Vagina (tissue), 2 donors: Measurements from ENCODE around the gene EIF4E1B. TPM values are rescaled to one million over a fixed set of nuclear protein-coding genes. Genes with fewer than 3 reads are reported as not detected.

Experiments
- DNase-seq, 2 donors: peaks; one replicate each; pipeline ENCODE4 v3.0.0-alpha.2; 2017; ENCODE audit errors: extremely low spot score in 2 of 2
- H3K27ac ChIP-seq: fragments of 200-600 bp; sonication (generic); one replicate; pipeline ENCODE4 v1.5.1; 2019
- H3K27me3 ChIP-seq: fragments of 200-600 bp; sonication (generic); one replicate; pipeline ENCODE4 v1.5.1; 2019
- H3K36me3 ChIP-seq, 2 donors: fragments of 200-600 bp; sonication (generic); one replicate each; pipeline ENCODE4 v1.5.1; 2017 to 2019
- H3K4me1 ChIP-seq: fragments of 200-600 bp; sonication (generic); one replicate; pipeline ENCODE4 v1.5.1; 2019
- H3K4me3 ChIP-seq, 2 donors: fragments of 200-600 bp; sonication (generic); 1 replicate in 1 of 2; 2 replicates in 1 of 2; pipeline ENCODE4 v1.5.1; 2016 to 2019
- H3K9me3 ChIP-seq: fragments of 200-600 bp; sonication (generic); one replicate; pipeline ENCODE4 v1.5.1; 2019
- POLR2A ChIP-seq, 2 donors: fragments of 450-650 bp; IDR thresholded peaks; one replicate each; pipeline ENCODE4 v1.6.1; 2017; ENCODE audit warnings: antibody characterized with exemption in 2 of 2, mild to moderate bottlenecking in 2 of 2, moderate library complexity in 2 of 2
- POLR2AphosphoS5 ChIP-seq, 2 donors: sonication (generic); formaldehyde crosslinking; IDR thresholded peaks; one replicate each; pipeline ENCODE4 v1.9.0; 2017; ENCODE audit warnings: antibody characterized with exemption in 2 of 2, mild to moderate bottlenecking in 2 of 2, low read depth in 1 of 2; ENCODE audit not compliant: insufficient read depth in 1 of 2
- intact Hi-C: fragments of 100-400 bp; cut with DNase I; formaldehyde crosslinking; loops from one replicate; pipeline ENCODE4 v1.15.1; 2023
- total RNA-seq: library from RNA; depleted of rRNA; stranded (reverse); fragments of >200 nt; gene quantifications from one replicate; pipeline ENCODE4 v1.2.3, GENCODE V29; 2016
- TF ChIP-seq, protein P1 (sequence below), 3 experiments: fragments of 450-650 bp in 2 of 3; fragments of 200-600 bp in 1 of 3; sonication (generic) in 1 of 3; IDR thresholded peaks; one replicate each; pipeline ENCODE4 v1.5.1; 2017 to 2019; ENCODE audit warnings: antibody characterized with exemption in 3 of 3, mild to moderate bottlenecking in 2 of 3, moderate library complexity in 2 of 3

The EIF4E1B gene
- total RNA-seq, 1 donor from 2014 or later: not detected

DNA sequence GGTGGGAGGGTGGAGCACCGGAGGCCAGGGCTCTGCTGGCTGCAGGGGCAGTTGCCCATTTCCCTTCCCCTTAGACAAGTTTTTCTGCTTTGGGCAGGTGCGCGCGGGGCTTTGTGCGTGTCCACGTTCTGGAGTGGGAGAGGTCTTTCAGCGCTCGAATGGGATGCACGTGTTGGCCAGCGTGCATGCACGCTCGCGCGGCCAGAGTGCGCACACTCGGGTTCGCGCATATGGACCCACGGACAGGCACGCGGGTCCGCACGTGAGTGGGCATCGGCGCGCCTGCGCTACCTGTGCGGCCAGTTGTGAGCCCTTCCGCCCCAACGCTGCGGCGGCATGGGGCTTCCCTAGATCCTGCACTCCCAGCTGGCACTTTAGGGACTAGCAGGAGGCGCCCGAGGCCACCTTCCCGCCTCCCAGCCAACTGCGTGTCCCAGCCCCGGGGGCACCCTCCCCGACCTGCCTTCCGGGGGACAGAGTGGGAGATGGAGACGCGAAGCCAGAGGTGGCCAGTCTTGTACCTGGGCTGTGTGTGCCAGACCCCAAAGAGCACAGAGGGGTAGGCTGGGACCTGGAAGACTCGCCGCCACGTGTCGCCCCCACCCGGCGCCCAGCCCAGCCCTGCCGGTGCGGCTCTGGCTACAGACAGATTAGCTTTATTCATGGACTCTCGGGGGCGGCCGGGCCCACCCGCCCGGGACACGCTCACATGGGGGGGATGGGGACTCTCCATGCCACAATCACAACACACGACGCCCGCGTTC, 10.7 kb upstream of the EIF4E1B start:
- no peak for DNase-seq
- H3K4me3 ChIP-seq: no peak overlapping the region
- intact Hi-C loops: no loop called here
- TF ChIP-seq POLR2A (IDR thresholded peaks at IDR 0.05) (no peak), POLR2AphosphoS5 (IDR thresholded peaks at IDR 0.05; ENCODE audit: insufficient read depth in 1 of 2, low read depth in 1 of 2) (no peak)
- TF ChIP-seq, protein P1, sequence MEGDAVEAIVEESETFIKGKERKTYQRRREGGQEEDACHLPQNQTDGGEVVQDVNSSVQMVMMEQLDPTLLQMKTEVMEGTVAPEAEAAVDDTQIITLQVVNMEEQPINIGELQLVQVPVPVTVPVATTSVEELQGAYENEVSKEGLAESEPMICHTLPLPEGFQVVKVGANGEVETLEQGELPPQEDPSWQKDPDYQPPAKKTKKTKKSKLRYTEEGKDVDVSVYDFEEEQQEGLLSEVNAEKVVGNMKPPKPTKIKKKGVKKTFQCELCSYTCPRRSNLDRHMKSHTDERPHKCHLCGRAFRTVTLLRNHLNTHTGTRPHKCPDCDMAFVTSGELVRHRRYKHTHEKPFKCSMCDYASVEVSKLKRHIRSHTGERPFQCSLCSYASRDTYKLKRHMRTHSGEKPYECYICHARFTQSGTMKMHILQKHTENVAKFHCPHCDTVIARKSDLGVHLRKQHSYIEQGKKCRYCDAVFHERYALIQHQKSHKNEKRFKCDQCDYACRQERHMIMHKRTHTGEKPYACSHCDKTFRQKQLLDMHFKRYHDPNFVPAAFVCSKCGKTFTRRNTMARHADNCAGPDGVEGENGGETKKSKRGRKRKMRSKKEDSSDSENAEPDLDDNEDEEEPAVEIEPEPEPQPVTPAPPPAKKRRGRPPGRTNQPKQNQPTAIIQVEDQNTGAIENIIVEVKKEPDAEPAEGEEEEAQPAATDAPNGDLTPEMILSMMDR (IDR thresholded peaks at IDR 0.05): no peak
- peaks cover 18% of the 10 kb centered on the region for H3K4me1 ChIP-seq
- H3K9me3 ChIP-seq: no peaks in the 10 kb centered on the region
- peaks cover 19% of the 10 kb centered on the region for H3K27me3 ChIP-seq
- no peaks in the 10 kb centered on the region for H3K36me3 ChIP-seq
- H3K27ac ChIP-seq: no peak overlapping the region

DNA sequence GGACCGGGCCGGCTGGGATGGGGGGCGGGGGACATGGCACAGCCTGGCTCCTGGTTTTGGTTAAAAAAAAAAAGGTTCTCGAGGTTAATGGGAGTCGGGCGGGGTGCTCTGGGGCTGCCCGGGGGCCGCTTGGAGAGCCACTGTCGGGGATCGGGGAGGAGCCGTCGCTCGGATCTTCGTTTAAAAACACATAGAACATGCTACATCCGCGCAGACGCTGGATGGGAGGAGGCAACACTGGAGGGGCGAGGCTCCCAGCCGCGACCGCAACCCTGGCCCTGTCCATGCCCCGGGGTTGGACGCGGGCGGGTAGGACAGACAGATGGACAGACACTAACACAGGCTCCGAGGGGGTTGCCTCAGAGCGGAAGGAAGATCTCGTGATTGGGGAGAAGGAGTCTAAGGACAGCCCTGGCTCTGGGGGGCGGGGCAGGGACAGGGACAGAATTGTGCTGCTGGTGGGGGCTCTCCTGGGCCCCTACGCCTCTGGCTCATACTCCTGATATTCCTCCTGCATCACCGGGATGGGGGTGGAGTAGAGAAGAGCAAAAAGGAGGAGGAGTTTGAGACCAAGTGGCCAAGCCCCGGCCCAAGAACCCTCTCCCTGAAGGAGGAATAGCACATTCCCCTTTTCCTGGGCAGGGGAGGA, 10.0 kb upstream of the EIF4E1B start:
- Histone ChIP-seq H3K36me3 (no peaks in the 10 kb centered on the region), H3K27ac (no peak overlapping the region), H3K27me3 (peaks cover 19% of the 10 kb centered on the region), H3K4me1 (peaks cover 18% of the 10 kb centered on the region), H3K9me3 (no peaks in the 10 kb centered on the region), H3K4me3 (no peak overlapping the region)
- DNase-seq: no peak
- intact Hi-C loops: no loop called here
- TF ChIP-seq POLR2AphosphoS5 (IDR thresholded peaks at IDR 0.05; ENCODE audit: insufficient read depth in 1 of 2, low read depth in 1 of 2): no peak
- no peak for TF ChIP-seq POLR2A (IDR thresholded peaks at IDR 0.05)
- TF ChIP-seq, protein P1 (IDR thresholded peaks at IDR 0.05): no peak

DNA sequence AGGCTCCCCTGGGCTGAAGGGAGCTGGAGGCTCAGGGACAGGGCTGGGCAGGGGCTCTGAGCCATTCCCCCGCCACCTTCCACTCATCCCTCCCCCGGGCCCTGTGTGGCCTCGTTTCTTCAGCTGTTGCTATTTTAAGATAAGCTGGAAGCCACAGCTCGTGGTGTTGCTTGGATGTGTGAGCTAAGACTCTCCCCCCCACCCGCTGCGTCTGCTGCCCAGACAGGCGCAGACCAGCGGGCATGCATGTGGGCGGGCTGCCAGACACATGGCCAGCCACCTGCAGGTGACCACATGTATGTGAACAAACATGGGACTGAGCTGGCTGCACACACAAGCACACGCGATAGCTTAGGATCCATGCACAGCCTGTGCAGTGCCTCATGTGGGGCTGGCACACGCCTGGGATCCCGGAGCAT, 8.8 kb upstream of the EIF4E1B start:
- H3K4me3 ChIP-seq: no peak overlapping the region
- no peaks in the 10 kb centered on the region for H3K36me3 ChIP-seq
- H3K27me3 ChIP-seq: peaks cover 19% of the 10 kb centered on the region
- H3K27ac ChIP-seq: no peak overlapping the region
- TF ChIP-seq POLR2A (IDR thresholded peaks at IDR 0.05): no peak
- TF ChIP-seq POLR2AphosphoS5 (IDR thresholded peaks at IDR 0.05; ENCODE audit: insufficient read depth in 1 of 2, low read depth in 1 of 2): no peak
- TF ChIP-seq, protein P1 (IDR thresholded peaks at IDR 0.05): no peak
- H3K4me1 ChIP-seq: peaks cover 18% of the 10 kb centered on the region
- intact Hi-C loops: no loop called here
- no peak for DNase-seq
- no peaks in the 10 kb centered on the region for H3K9me3 ChIP-seq

DNA sequence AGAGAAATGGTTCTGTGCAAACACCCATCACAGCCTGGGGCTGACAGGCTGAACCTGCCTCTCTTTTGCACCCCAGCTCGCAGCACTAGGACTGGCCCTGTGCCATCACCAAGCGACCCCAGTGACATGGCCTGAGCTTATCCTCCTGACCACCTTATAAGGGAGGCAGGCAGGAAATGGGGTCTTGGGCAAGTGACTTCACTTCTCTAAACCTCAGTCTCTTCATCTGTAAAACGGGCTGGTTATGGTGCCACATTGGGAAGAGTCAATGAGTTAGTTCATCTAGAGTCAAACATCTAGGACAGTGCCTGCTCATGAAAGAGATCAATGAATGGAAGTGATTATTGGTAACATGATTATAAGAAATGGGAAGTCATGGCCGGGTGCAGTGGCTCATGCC, 6.3 kb upstream of the EIF4E1B start:
- Histone ChIP-seq H3K27me3 (peaks cover 11% of the 10 kb centered on the region), H3K4me3 (no peak overlapping the region), H3K9me3 (no peaks in the 10 kb centered on the region), H3K4me1 (peaks cover 15% of the 10 kb centered on the region), H3K36me3 (no peaks in the 10 kb centered on the region), H3K27ac (no peak overlapping the region)
- intact Hi-C loops: no loop called here
- TF ChIP-seq POLR2AphosphoS5 (IDR thresholded peaks at IDR 0.05; ENCODE audit: insufficient read depth in 1 of 2, low read depth in 1 of 2): no peak
- no peak for DNase-seq

DNA sequence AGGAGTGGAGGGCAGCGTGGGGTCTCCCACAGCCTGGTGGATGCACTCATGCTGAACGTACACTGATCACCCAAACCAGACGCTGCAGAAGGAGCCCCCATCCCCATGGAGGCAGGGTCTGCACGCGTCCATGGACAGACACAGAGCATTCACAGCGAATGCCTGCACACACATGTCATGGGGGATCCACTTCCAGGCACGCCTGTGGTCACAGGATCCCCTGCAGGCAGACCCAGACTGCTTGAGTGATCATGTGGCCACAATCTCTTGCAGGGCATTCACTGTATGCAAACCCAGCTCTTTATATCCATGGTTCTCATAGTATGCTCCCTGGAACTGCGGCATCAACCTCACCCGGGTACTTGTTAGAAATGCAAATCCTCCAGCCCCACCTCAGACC, 5.5 kb upstream of the EIF4E1B start:
- intact Hi-C loops: no loop called here
- peaks cover 14% of the 10 kb centered on the region for H3K4me1 ChIP-seq
- H3K4me3 ChIP-seq: no peak overlapping the region
- H3K27ac ChIP-seq: no peak overlapping the region
- peaks cover 3% of the 10 kb centered on the region for H3K27me3 ChIP-seq
- TF ChIP-seq, protein P1 (IDR thresholded peaks at IDR 0.05): no peak
- no peak for TF ChIP-seq POLR2AphosphoS5 (IDR thresholded peaks at IDR 0.05; ENCODE audit: insufficient read depth in 1 of 2, low read depth in 1 of 2)
- no peak for TF ChIP-seq POLR2A (IDR thresholded peaks at IDR 0.05)
- H3K36me3 ChIP-seq: no peaks in the 10 kb centered on the region
- DNase-seq: no peak
- H3K9me3 ChIP-seq: no peaks in the 10 kb centered on the region
